ENCODE measurements around the gene ZNF777.
A peak's percentile ranks its signal among the peaks of the same experiment; 100 is the strongest.

Gene ZNF777

DNA sequence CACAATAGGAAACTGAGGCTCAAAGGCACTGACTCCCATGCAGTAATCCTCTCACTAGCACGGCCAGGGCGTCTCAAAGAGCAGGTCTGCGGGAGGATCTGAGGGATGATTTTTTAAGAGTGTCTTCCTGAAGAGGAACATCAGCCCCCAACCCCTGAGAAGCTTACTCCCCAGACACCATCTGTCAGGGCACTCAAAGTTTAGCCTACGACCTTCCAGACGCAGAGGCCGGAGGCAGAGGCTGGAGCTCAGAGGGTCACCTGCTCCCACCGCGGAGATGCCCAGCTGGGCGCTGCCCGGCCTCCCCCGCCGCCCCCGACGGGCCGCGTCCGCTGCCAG lies 1.7 kb downstream of the ZNF777 start:
- Histone ChIP-seq H3K79me2 (ENCODE audit: low read length) (peaks cover 38% of the 10 kb centered on the region), H3K9ac (ENCODE audit: low read length) (peak overlapping the region; percentile 60; the same call in 1 of the 2 replicates)
- no peak for TF ChIP-seq EZH2phosphoT487 (IDR thresholded peaks at IDR 0.05; ENCODE audit: low read depth)
- TF ChIP-seq, protein P1, sequence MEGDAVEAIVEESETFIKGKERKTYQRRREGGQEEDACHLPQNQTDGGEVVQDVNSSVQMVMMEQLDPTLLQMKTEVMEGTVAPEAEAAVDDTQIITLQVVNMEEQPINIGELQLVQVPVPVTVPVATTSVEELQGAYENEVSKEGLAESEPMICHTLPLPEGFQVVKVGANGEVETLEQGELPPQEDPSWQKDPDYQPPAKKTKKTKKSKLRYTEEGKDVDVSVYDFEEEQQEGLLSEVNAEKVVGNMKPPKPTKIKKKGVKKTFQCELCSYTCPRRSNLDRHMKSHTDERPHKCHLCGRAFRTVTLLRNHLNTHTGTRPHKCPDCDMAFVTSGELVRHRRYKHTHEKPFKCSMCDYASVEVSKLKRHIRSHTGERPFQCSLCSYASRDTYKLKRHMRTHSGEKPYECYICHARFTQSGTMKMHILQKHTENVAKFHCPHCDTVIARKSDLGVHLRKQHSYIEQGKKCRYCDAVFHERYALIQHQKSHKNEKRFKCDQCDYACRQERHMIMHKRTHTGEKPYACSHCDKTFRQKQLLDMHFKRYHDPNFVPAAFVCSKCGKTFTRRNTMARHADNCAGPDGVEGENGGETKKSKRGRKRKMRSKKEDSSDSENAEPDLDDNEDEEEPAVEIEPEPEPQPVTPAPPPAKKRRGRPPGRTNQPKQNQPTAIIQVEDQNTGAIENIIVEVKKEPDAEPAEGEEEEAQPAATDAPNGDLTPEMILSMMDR (IDR thresholded peaks at IDR 0.05; ENCODE audit: low read depth, low read length), result no peak

DNA sequence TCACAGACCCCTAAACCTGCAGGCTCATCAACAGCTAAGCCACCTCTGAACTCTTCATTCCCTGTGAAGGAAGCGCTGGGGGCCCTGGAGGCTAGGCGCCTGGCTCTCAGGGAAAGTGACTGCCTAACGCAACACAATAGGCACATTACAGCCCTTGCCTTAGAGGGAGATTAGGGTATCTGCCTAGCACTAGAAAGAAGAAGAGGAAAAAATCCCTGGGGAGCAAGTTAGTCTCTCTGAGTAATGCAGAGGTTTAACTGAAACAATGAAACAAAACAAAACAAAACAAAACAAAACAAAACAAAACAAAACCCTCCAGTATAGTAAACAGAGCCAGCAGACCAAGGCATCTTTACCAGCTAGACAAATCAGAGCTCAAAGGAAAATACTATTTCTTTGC lies 2.6 kb downstream of the ZNF777 start:
- Histone ChIP-seq H3K4me1 (ENCODE audit: low read length) (peaks cover 18% of the 10 kb centered on the region), H3K27ac (ENCODE audit: low read length) (no peak overlapping the region), H4K20me1 (ENCODE audit: insufficient read depth, low read length) (no peaks in the 10 kb centered on the region; the same call in 1 of the 2 replicates), H3K9me3 (ENCODE audit: insufficient read depth, low read length) (no peaks in the 10 kb centered on the region), H3K4me3 (ENCODE audit: low read length) (no peak overlapping the region), H3K4me2 (ENCODE audit: low read length) (no peak overlapping the region), H3K27me3 (ENCODE audit: low read depth, low read length) (no peaks in the 10 kb centered on the region), H2AFZ (ENCODE audit: low read depth, low read length) (no peak overlapping the region), H3K9ac (ENCODE audit: low read length) (no peak overlapping the region), H3K36me3 (replicated peaks; ENCODE audit: low read depth, low read length) (peaks cover 15% of the 10 kb centered on the region), H3K79me2 (ENCODE audit: low read length) (peaks cover 38% of the 10 kb centered on the region)
- TF ChIP-seq, protein P1 (IDR thresholded peaks at IDR 0.05; ENCODE audit: low read depth, low read length), result no peak
- TF ChIP-seq EZH2phosphoT487 (IDR thresholded peaks at IDR 0.05; ENCODE audit: low read depth), result no peak

More for the DNA sequence above, 1.7 kb downstream of the ZNF777 start:
- Histone ChIP-seq H3K4me3 (ENCODE audit: low read length) (peak overlapping the region; percentile 90), H3K27ac (ENCODE audit: low read length) (no peak overlapping the region), H3K27me3 (ENCODE audit: low read depth, low read length) (no peaks in the 10 kb centered on the region), H3K4me1 (ENCODE audit: low read length) (peaks cover 18% of the 10 kb centered on the region), H3K4me2 (ENCODE audit: low read length) (peak overlapping the region; percentile 78), H4K20me1 (ENCODE audit: insufficient read depth, low read length) (no peaks in the 10 kb centered on the region; the same call in 1 of the 2 replicates), H2AFZ (ENCODE audit: low read depth, low read length) (no peak overlapping the region), H3K9me3 (ENCODE audit: insufficient read depth, low read length) (no peaks in the 10 kb centered on the region), H3K36me3 (replicated peaks; ENCODE audit: low read depth, low read length) (peaks cover 12% of the 10 kb centered on the region)

DNA sequence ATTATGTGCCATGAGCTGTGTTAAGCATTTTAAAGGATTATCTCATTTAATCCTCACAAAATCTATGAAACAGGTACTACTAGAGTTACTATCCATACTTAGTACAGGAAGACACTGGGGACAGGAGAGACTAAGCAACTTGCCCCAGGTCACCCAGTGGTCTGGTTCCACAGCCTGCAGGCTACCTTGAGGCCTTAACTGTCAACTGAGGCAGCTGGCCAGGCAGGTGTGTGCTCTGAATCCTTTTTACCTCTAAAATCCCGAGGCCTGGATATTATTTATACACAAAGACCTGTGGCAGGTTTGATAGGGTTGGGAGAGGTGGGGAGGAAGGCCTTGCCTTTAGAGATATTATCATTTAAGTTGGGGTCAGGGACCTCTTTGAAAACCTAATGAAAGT lies 3.1 kb downstream of the ZNF777 start:
- Histone ChIP-seq H4K20me1 (ENCODE audit: insufficient read depth, low read length) (no peaks in the 10 kb centered on the region; the same call in 1 of the 2 replicates), H3K27me3 (ENCODE audit: low read depth, low read length) (no peaks in the 10 kb centered on the region), H3K4me1 (ENCODE audit: low read length) (peaks cover 18% of the 10 kb centered on the region), H3K27ac (ENCODE audit: low read length) (no peak overlapping the region), H3K36me3 (replicated peaks; ENCODE audit: low read depth, low read length) (peaks cover 17% of the 10 kb centered on the region), H3K79me2 (ENCODE audit: low read length) (peaks cover 38% of the 10 kb centered on the region), H3K4me3 (ENCODE audit: low read length) (no peak overlapping the region), H2AFZ (ENCODE audit: low read depth, low read length) (no peak overlapping the region), H3K9ac (ENCODE audit: low read length) (no peak overlapping the region), H3K9me3 (ENCODE audit: insufficient read depth, low read length) (no peaks in the 10 kb centered on the region), H3K4me2 (ENCODE audit: low read length) (no peak overlapping the region)
- TF ChIP-seq EZH2phosphoT487 (IDR thresholded peaks at IDR 0.05; ENCODE audit: low read depth), result no peak
- TF ChIP-seq, protein P1 (IDR thresholded peaks at IDR 0.05; ENCODE audit: low read depth, low read length), result no peak

DNA sequence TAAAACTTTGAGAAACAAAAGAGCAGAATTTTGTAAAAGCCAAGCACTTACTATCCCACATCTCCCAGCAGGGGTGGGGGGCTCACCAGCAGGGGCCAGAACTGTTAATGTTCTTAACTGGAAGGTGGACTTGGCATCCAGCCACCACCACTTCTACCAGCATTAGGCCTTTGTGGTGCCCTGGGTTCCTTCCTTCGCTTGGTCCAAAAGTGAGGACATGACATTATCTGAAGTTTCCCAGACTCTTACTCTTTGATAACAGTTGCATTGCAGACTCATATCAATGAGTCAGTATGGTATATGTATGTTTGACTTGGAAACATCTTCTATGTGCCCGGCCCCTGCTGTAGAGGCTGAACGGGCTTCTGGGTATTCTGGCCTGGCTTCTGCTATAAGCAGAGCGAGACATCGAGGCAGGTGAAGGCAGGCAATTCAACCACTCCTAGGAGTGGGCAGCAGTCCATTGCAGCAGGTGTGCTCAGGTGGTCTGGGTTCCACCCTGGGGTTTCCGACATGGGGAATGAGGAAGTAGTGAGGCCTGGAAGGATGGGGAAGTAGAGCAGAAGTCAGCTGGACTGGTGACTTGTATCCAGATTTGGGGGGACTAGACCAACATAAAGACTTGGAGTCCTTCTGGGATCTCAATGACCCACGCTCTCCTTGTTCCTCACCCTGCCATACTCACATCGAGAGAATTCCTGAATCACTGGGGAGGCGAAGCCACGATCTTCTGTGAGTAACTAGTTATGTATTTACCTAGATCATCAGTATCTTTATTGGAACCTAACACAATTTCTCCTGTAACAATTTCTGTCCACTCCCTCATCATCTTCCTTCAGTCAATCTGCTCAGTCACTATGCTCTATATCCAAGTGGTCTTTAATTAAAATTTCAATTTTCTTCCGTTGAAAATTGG lies 4.1 kb downstream of the ZNF777 start:
- Histone ChIP-seq H3K4me3 (ENCODE audit: low read length) (no peak overlapping the region), H3K27me3 (ENCODE audit: low read depth, low read length) (no peaks in the 10 kb centered on the region), H3K4me2 (ENCODE audit: low read length) (no peak overlapping the region), H3K4me1 (ENCODE audit: low read length) (peaks cover 18% of the 10 kb centered on the region), H3K79me2 (ENCODE audit: low read length) (peaks cover 38% of the 10 kb centered on the region), H4K20me1 (ENCODE audit: insufficient read depth, low read length) (no peaks in the 10 kb centered on the region; the same call in 1 of the 2 replicates), H3K27ac (ENCODE audit: low read length) (no peak overlapping the region), H3K36me3 (replicated peaks; ENCODE audit: low read depth, low read length) (peaks cover 19% of the 10 kb centered on the region), H2AFZ (ENCODE audit: low read depth, low read length) (no peak overlapping the region), H3K9ac (ENCODE audit: low read length) (no peak overlapping the region), H3K9me3 (ENCODE audit: insufficient read depth, low read length) (no peaks in the 10 kb centered on the region)
- no peak for TF ChIP-seq EZH2phosphoT487 (IDR thresholded peaks at IDR 0.05; ENCODE audit: low read depth)
- TF ChIP-seq, protein P1 (IDR thresholded peaks at IDR 0.05; ENCODE audit: low read depth, low read length), result no peak

All from OCI-LY3 (cell line).